ENCODE data around the gene CLDN18.

- TF ChIP-seq CTCF (IDR thresholded peaks at IDR 0.05) (no peak), EZH2 (IDR thresholded peaks at IDR 0.05; ENCODE audit: borderline replicate concordance, insufficient read depth, low read depth, low read length, poor library complexity, severe bottlenecking) (no peak)
Observed at GRCh38 chr3:138068046-138068445, 58.1 kb downstream of the CLDN18 start.

Measured in B cell (primary cell).